Colonic mucosa (tissue), 4 donors: ENCODE data around the gene PIM3. TPM values are rescaled to one million over a fixed set of nuclear protein-coding genes. Genes with fewer than 3 reads are reported as not detected.
A peak's percentile ranks its signal among the peaks of the same experiment; 100 is the strongest.

Source experiments
- DNase-seq: peaks from one replicate; pipeline ENCODE4 v3.0.0-alpha.2; 2020
- H3K27ac ChIP-seq: fragments of 200-600 bp; one replicate; pipeline ENCODE4 v1.8.0; 2021
- H3K27me3 ChIP-seq: fragments of 200-600 bp; one replicate; pipeline ENCODE4 v1.8.0; 2021
- H3K36me3 ChIP-seq: fragments of 200-600 bp; one replicate; pipeline ENCODE4 v1.8.0; 2021
- H3K4me1 ChIP-seq: fragments of 200-600 bp; one replicate; pipeline ENCODE4 v1.8.0; 2021; ENCODE audit warnings: mild to moderate bottlenecking
- H3K4me3 ChIP-seq: fragments of 200-600 bp; one replicate; pipeline ENCODE4 v1.8.0; 2021
- H3K9ac ChIP-seq, 2 donors: one replicate each; pipeline ENCODE4 v1.7.0; 2013; ENCODE audit warnings: control low read depth in 2 of 2, low read depth in 2 of 2, low read length in 2 of 2
- H3K9me3 ChIP-seq: fragments of 200-600 bp; one replicate; pipeline ENCODE4 v1.8.0; 2021
- intact Hi-C: fragments of 100-400 bp; cut with DNase I; formaldehyde crosslinking; loops from one replicate; pipeline ENCODE4 v1.14.1; 2022
- total RNA-seq, 2 donors: library from RNA; stranded (reverse); fragmentation: NEBNext Ultra II Directional in 1 of 2; extraction: Animal tissue kit (Norgen Biotek cat#: 25700) in 1 of 2; gene quantifications; one replicate each; pipeline ENCODE4 v1.2.1, GENCODE V29; 2021
- TF ChIP-seq, protein P1 (sequence below): fragments of 200-600 bp; IDR thresholded peaks from one replicate; pipeline ENCODE4 v1.8.0; 2022; ENCODE audit warnings: antibody characterized with exemption, mild to moderate bottlenecking
- donor health status: healthy.
- donor health status: DM: no; HTN: no; CAD: no.
- donor health status: DM: no; HTN: no; CAD: no.

Gene PIM3
- total RNA-seq, 2 donors from 2014 or later = 65.6 to 74.4 TPM

DNA sequence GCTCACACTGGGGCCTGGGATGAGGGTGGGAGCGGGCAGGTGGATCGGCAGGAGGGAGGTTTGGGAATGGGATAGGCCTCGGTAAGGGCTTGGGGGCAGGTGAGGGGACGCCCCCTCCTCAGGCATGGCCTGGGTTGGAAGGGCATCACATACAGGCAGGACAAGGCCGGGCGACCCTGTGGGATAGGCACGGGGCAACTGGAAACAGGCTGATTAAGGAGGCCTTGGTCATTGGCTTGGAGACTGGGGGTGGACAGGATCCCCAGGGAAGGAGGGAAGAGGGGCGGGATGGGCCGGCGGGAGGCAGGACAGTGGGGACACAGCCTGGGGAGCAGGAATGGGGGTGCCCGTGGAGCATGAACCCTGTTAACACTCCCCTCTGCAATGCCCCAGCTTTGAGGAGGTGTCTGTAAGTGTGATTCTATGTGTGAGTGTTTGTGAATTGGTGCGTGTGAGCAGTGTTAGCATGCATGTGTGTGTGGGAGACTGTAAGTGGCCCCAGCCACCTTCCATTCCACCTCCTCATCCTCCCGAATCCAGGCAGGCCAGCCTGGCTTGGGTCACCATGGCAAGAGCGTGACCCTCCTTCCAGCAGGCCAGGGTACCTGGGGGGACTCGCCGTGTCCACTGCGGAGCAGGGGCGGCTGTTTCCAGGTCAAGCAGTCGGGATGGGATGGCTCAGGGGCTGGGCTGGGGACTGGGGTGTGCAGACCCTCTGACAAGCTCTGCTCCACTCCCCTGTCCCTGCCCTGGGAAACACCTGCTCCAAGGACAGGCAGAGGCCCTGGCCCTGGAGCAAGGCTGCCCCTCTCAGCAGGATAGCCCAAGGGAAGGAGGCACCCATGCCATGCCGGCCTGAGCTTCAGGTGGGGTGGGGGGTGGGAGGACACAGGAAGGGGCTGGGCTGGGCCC lies 3.4 kb upstream of the PIM3 start:
- H3K4me3 ChIP-seq = no peak overlapping the region
- intact Hi-C loops = no loop called here
- H3K4me1 ChIP-seq = peaks cover 16% of the 10 kb centered on the region
- no peak for DNase-seq
- H3K27me3 ChIP-seq = no peaks in the 10 kb centered on the region
- TF ChIP-seq, protein P1, sequence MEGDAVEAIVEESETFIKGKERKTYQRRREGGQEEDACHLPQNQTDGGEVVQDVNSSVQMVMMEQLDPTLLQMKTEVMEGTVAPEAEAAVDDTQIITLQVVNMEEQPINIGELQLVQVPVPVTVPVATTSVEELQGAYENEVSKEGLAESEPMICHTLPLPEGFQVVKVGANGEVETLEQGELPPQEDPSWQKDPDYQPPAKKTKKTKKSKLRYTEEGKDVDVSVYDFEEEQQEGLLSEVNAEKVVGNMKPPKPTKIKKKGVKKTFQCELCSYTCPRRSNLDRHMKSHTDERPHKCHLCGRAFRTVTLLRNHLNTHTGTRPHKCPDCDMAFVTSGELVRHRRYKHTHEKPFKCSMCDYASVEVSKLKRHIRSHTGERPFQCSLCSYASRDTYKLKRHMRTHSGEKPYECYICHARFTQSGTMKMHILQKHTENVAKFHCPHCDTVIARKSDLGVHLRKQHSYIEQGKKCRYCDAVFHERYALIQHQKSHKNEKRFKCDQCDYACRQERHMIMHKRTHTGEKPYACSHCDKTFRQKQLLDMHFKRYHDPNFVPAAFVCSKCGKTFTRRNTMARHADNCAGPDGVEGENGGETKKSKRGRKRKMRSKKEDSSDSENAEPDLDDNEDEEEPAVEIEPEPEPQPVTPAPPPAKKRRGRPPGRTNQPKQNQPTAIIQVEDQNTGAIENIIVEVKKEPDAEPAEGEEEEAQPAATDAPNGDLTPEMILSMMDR = no peak
- H3K27ac ChIP-seq = no peak overlapping the region
- no peaks in the 10 kb centered on the region for H3K9me3 ChIP-seq
- H3K9ac ChIP-seq = peak overlapping the region in 1 of 2 donors; percentile 8
- H3K36me3 ChIP-seq = peaks cover 5% of the 10 kb centered on the region

DNA sequence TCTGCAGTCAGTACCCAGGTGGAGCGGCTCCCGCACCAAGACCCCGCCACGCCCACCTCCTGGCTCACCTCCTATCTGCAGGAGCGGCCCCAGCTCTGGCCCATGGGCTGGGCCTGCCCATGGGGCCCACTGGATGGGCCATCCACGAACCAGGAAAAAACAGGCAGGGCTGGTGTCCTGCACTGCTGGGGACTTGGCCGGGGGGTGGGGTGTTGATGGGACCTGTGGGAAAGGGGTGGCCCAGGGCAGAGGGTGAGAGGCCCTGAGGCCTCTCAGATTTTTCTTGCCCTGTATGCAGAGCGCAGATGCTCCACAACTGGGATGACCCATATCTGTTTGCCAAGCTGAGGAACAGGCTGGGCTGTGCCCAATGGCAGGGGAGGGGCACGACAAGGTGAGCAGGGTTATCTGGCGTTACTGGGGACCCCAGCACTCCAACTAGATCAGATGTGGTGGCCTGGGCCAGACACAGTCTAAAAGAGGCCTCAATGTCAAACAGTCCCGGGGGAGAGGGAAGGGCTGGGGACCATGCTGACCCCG lies 2.7 kb upstream of the PIM3 start:
- no peak overlapping the region for H3K4me3 ChIP-seq
- peaks cover 5% of the 10 kb centered on the region for H3K36me3 ChIP-seq
- intact Hi-C loops = no loop called here
- no peak overlapping the region for H3K27ac ChIP-seq
- H3K9me3 ChIP-seq = no peaks in the 10 kb centered on the region
- peaks cover 10% of the 10 kb centered on the region for H3K4me1 ChIP-seq
- H3K9ac ChIP-seq = peak overlapping the region in 1 of 2 donors; percentile 34
- TF ChIP-seq, protein P1 = no peak
- no peaks in the 10 kb centered on the region for H3K27me3 ChIP-seq
- no peak for DNase-seq

DNA sequence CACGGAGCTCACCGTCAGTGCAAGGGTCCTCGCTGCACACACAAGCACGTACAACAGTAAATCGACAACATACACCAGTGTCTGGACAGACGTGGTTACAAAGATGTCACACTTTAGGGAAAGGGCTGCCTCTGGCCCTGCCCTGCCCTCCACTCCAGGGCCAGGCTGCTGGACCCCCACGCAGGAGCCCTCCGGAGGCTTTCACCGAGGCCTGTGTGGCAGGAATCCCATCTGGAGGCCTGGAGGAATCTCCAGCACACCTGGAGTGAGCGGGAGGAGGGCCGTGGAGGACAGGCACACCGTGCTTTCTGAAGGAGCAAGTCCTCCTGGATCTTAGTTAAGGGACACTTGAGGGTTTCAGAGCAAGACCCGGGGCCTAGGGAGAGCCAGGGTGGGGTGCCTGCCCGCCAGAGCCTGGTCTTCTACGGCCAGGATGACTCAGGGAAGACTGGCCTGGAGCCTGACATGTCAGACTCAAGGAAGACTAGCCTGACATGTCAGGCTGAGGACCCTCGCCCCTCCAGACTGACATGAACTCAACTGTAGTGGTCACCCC lies 2.1 kb upstream of the PIM3 start:
- Histone ChIP-seq H3K36me3 (peaks cover 8% of the 10 kb centered on the region), H3K27ac (no peak overlapping the region), H3K4me1 (peaks cover 11% of the 10 kb centered on the region), H3K9me3 (no peaks in the 10 kb centered on the region), H3K27me3 (no peaks in the 10 kb centered on the region), H3K9ac (peak overlapping the region in 1 of 2 donors; percentile 95), H3K4me3 (no peak overlapping the region)
- TF ChIP-seq, protein P1 = no peak
- intact Hi-C loops = no loop called here
- no peak for DNase-seq

DNA sequence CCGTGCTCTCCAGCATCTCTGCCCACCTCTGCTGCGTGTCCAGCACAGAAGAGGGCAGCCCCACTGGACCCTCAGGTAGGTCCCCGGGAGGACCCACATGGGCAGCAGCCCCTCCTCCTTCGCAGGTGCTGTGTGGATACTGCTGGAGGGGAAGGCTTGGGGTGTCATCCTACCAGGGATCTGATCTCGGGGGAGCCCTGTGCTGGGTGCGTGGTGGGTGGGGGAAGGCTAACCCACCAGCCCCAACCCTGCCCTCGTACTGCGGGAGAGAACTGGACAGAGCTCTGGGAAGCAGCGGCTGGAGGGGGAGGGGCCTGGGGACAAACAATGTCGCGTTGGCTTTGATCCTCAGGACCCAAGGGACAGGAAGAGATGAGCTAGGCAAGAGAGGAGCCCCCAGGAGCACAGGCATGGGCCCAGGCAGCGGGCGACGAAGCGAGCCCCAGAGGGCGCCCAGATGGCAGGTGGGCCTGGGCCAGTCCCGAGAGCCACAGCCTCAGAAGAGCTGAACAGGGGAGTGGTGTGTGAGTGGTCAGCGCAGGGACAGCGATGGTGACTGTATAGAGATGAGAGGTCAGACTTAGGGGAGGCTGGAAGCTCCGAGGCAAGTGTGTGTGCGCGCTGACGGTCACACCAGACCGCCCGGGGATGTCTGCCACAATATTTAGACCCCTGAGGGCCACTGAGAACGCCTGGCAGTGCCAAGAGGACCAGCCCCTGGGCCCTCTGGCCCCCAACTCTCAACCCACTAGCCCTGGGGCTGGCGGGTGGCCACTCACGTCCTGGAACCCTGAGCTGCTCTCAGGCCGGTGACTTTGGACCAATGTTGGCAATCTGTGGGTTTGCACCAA lies 1.4 kb upstream of the PIM3 start:
- intact Hi-C loops = no loop called here

More for the DNA sequence above, 1.4 kb upstream of the PIM3 start:
- H3K27ac ChIP-seq = peak overlapping the region; percentile 96
- no peak for DNase-seq
- H3K4me3 ChIP-seq = peak overlapping the region; percentile 62
- no peaks in the 10 kb centered on the region for H3K9me3 ChIP-seq
- peaks cover 14% of the 10 kb centered on the region for H3K36me3 ChIP-seq
- H3K9ac ChIP-seq = peak overlapping the region; percentile 94 to 95
- TF ChIP-seq, protein P1 = no peak
- H3K4me1 ChIP-seq = peaks cover 18% of the 10 kb centered on the region
- no peaks in the 10 kb centered on the region for H3K27me3 ChIP-seq
